Astrocyte (in vitro differentiated cells and primary cell): Measurements from ENCODE around the gene DEGS2.

Experiments
- EZH2 ChIP-seq: IDR thresholded peaks from 2 replicates; pipeline ENCODE4 v1.6.1; 2012; ENCODE audit warnings: mild to moderate bottlenecking, low read length, inconsistent platforms; ENCODE audit not compliant: insufficient read depth
- TF ChIP-seq, protein P1 (sequence below): IDR thresholded peaks from 2 replicates; pipeline ENCODE4 v1.5.1; 2011; ENCODE audit warnings: low read depth, mild to moderate bottlenecking, inconsistent platforms, low read length, moderate library complexity; ENCODE audit not compliant: insufficient read depth

DNA sequence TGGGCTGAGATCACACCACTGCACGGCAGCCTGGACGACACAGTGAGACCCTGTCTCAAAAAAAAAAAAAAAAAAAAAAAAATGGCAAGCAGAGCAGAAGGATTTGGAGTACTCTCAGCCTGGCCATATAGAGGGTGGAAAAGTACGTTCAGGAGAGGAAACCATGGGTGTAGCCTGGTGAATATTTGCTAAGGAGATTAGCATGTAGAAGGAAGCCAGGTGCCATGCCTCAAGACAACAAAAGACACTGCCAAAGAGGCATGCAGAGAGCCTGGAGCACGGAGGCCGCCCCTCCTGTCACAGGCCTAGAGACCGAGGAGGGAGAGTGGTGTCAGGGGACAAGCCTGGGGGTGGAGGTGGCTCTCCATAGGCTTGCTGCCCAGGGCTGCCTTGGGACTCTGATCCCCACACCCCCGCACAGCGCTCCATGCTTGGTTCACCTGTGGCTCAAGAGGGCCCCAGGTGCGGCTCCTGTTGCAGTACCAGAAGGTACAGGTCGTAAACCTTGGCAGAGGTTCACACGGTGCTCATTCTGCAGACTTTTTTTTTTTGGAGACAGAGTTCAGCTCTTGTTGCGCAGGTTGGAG lies 27.9 kb upstream of the DEGS2 start:
- TF ChIP-seq, protein P1, sequence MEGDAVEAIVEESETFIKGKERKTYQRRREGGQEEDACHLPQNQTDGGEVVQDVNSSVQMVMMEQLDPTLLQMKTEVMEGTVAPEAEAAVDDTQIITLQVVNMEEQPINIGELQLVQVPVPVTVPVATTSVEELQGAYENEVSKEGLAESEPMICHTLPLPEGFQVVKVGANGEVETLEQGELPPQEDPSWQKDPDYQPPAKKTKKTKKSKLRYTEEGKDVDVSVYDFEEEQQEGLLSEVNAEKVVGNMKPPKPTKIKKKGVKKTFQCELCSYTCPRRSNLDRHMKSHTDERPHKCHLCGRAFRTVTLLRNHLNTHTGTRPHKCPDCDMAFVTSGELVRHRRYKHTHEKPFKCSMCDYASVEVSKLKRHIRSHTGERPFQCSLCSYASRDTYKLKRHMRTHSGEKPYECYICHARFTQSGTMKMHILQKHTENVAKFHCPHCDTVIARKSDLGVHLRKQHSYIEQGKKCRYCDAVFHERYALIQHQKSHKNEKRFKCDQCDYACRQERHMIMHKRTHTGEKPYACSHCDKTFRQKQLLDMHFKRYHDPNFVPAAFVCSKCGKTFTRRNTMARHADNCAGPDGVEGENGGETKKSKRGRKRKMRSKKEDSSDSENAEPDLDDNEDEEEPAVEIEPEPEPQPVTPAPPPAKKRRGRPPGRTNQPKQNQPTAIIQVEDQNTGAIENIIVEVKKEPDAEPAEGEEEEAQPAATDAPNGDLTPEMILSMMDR, result no peak
- TF ChIP-seq EZH2, result no peak
